Ascending aorta (tissue), 2 donors: ENCODE results near the gene MRFAP1L1. TPM values are rescaled to one million over a fixed set of nuclear protein-coding genes. Genes with fewer than 3 reads are reported as not detected.

Experiments used
- DNase-seq, 2 donors: peaks; one replicate each; pipeline ENCODE4 v3.0.0-alpha.2; 2019; ENCODE audit warnings: low spot score in 2 of 2
- H3K27ac ChIP-seq, 2 donors: fragments of 200-600 bp; sonication (generic); one replicate each; pipeline ENCODE4 v1.5.1; 2016 to 2017; ENCODE audit warnings: mild to moderate bottlenecking in 1 of 2
- H3K27me3 ChIP-seq: fragments of 200-600 bp; sonication (generic); one replicate; pipeline ENCODE4 v1.5.1; 2017
- H3K36me3 ChIP-seq, 2 donors: fragments of 200-600 bp; sonication (generic); one replicate each; pipeline ENCODE4 v1.5.1; 2016
- H3K4me1 ChIP-seq, 2 donors: fragments of 200-600 bp; sonication (generic); one replicate each; pipeline ENCODE4 v1.5.1; 2016 to 2017; ENCODE audit warnings: mild to moderate bottlenecking in 1 of 2
- H3K4me3 ChIP-seq, 2 donors: fragments of 200-600 bp; sonication (generic); one replicate each; pipeline ENCODE4 v1.5.1; 2016 to 2017; ENCODE audit warnings: mild to moderate bottlenecking in 1 of 2
- H3K9me3 ChIP-seq, 2 donors: fragments of 200-600 bp; sonication (generic); one replicate each; pipeline ENCODE4 v1.5.1; 2016
- intact Hi-C: fragments of 100-400 bp; cut with DNase I; formaldehyde crosslinking; loops from one replicate; pipeline ENCODE4 v1.15.1; 2023
- total RNA-seq: library from RNA; depleted of rRNA; stranded (reverse); fragments of >200 nt; gene quantifications from one replicate; pipeline ENCODE4 v1.1.0, GENCODE V29; 2016
- TF ChIP-seq, protein P1 (sequence below), 3 experiments: fragments of 200-600 bp in 2 of 3; fragments of 450-650 bp in 1 of 3; sonication (generic) in 2 of 3; IDR thresholded peaks; one replicate each; pipeline ENCODE4 v1.5.1; 2016 to 2019; ENCODE audit warnings: antibody characterized with exemption in 3 of 3, mild to moderate bottlenecking in 1 of 3, moderate library complexity in 1 of 3

Gene MRFAP1L1
- total RNA-seq, 1 donor from 2014 or later = 34.1 TPM

DNA sequence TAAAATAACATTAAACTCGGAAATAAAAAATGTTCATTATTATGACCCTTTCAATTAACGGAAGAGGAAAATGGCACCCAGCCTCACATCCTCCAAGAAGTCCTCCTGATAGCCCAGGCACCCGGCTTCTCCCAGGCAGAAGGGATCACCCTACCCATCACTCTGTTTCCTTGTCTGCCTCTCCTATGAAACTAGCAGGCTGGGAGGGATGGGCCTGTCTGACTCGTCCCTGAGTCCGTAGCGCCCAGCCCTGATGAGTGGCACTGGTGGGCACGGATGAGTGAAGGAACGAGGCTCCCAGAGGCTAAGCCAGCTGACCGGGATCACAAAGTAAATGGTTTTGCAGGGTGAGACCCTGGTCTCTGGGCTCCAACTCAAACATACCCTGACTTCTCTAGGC lies 44.2 kb upstream of the MRFAP1L1 start:
- no peaks in the 10 kb centered on the region for H3K27me3 ChIP-seq
- H3K9me3 ChIP-seq = no peaks in the 10 kb centered on the region
- no peaks in the 10 kb centered on the region for H3K36me3 ChIP-seq
- DNase-seq = no peak
- H3K4me3 ChIP-seq = no peak overlapping the region
- no peaks in the 10 kb centered on the region for H3K4me1 ChIP-seq
- intact Hi-C loops = no loop called here
- TF ChIP-seq, protein P1, sequence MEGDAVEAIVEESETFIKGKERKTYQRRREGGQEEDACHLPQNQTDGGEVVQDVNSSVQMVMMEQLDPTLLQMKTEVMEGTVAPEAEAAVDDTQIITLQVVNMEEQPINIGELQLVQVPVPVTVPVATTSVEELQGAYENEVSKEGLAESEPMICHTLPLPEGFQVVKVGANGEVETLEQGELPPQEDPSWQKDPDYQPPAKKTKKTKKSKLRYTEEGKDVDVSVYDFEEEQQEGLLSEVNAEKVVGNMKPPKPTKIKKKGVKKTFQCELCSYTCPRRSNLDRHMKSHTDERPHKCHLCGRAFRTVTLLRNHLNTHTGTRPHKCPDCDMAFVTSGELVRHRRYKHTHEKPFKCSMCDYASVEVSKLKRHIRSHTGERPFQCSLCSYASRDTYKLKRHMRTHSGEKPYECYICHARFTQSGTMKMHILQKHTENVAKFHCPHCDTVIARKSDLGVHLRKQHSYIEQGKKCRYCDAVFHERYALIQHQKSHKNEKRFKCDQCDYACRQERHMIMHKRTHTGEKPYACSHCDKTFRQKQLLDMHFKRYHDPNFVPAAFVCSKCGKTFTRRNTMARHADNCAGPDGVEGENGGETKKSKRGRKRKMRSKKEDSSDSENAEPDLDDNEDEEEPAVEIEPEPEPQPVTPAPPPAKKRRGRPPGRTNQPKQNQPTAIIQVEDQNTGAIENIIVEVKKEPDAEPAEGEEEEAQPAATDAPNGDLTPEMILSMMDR (IDR thresholded peaks at IDR 0.05) = no peak
- no peak overlapping the region for H3K27ac ChIP-seq

- no peak for DNase-seq
- H3K27me3 ChIP-seq = no peaks in the 10 kb centered on the region
- H3K27ac ChIP-seq = no peak overlapping the region
- TF ChIP-seq, protein P1 (IDR thresholded peaks at IDR 0.05) = no peak
- intact Hi-C loops = no loop called here
- H3K9me3 ChIP-seq = no peaks in the 10 kb centered on the region
- no peak overlapping the region for H3K4me3 ChIP-seq
- no peaks in the 10 kb centered on the region for H3K4me1 ChIP-seq
- H3K36me3 ChIP-seq = no peaks in the 10 kb centered on the region
Observed at GRCh38 chr4:6753103-6753560, 43.5 kb upstream of the MRFAP1L1 start.

- intact Hi-C loops = no loop called here
- H3K27ac ChIP-seq = no peak overlapping the region
- H3K4me1 ChIP-seq = peaks cover 2% of the 10 kb centered on the region in 2 donors
- DNase-seq = no peak
- no peak overlapping the region for H3K4me3 ChIP-seq
- no peaks in the 10 kb centered on the region for H3K27me3 ChIP-seq
- TF ChIP-seq, protein P1 (IDR thresholded peaks at IDR 0.05) = no peak
- no peaks in the 10 kb centered on the region for H3K36me3 ChIP-seq
- no peaks in the 10 kb centered on the region for H3K9me3 ChIP-seq
Observed at GRCh38 chr4:6752486-6752829, 42.8 kb upstream of the MRFAP1L1 start.

- no peaks in the 10 kb centered on the region for H3K9me3 ChIP-seq
- no peak for DNase-seq
- H3K27me3 ChIP-seq = no peaks in the 10 kb centered on the region
- H3K4me3 ChIP-seq = no peak overlapping the region
- intact Hi-C loops = no loop called here
- peaks cover 7 to 8% of the 10 kb centered on the region in 2 donors for H3K4me1 ChIP-seq
- H3K36me3 ChIP-seq = no peaks in the 10 kb centered on the region
- H3K27ac ChIP-seq = no peak overlapping the region
- TF ChIP-seq, protein P1 (IDR thresholded peaks at IDR 0.05) = no peak
Observed at GRCh38 chr4:6751611-6752485, 42.2 kb upstream of the MRFAP1L1 start.

- Histone ChIP-seq H3K27me3 (no peaks in the 10 kb centered on the region), H3K4me3 (no peak overlapping the region), H3K4me1 (peaks cover 8 to 10% of the 10 kb centered on the region in 2 donors), H3K27ac (peak overlapping the region in 1 of 2 donors; percentile 44), H3K36me3 (no peaks in the 10 kb centered on the region), H3K9me3 (no peaks in the 10 kb centered on the region)
- TF ChIP-seq, protein P1 (IDR thresholded peaks at IDR 0.05) = no peak
- intact Hi-C loops = no loop called here
- no peak for DNase-seq
Observed at GRCh38 chr4:6750286-6751221, 40.9 kb upstream of the MRFAP1L1 start.
